Neural progenitor cell (in vitro differentiated cells): ENCODE data around the gene EPN2.

ENCODE experiments used
- CTCF ChIP-seq: fragments of 200-600 bp; sonication (generic); IDR thresholded peaks from 2 replicates; pipeline ENCODE4 v1.5.1; 2017; ENCODE audit warnings: antibody characterized with exemption, mild to moderate bottlenecking
- EZH2 ChIP-seq: fragments of 200-600 bp; sonication (generic); IDR thresholded peaks from 2 replicates; pipeline ENCODE4 v1.6.1; 2017; ENCODE audit warnings: antibody characterized with exemption, mild to moderate bottlenecking, moderate library complexity

- TF ChIP-seq EZH2 (no peak), CTCF (no peak)
These were observed 33.8 kb downstream of the EPN2 start for GRCh38 chr17:19270704-19271611.
